ENCODE measurements around the gene SLC16A1.
"Not testable (repeated sequence)": the region's sequence is repeated elsewhere in the genome, so short reads cannot be mapped to it uniquely, and the experiment has no call there.

The SLC16A1 gene

DNA sequence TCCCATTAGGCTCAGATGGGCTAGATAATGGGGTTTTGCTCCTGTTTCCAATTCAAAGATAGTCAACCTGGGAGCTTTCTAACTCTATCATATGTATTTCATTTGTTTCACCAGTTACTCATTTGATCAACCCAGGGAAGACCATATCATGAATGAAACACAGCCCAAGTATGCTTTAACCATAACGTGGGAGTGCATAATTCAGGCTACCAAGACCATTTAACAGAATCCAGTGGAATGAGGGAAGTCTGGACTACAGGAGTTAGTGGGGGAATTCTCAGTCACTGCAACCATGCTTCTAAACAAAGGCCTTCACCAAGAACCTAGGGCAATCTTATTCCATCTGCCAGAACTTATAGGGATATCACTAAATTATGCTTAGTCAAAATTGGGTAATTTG lies 15.0 kb upstream of the SLC16A1 start:
- DNase-seq (ENCODE audit: low spot score) = no peak

GRCh38 chr1:112964347-112964746 lies 8.4 kb upstream of the SLC16A1 start:
- DNase-seq (ENCODE audit: low spot score) = no peak

- DNase-seq (ENCODE audit: low spot score) = no peak
Observed at GRCh38 chr1:112961072-112961471, 5.1 kb upstream of the SLC16A1 start.

- DNase-seq (ENCODE audit: low spot score) = no peak
Observed at GRCh38 chr1:112960384-112960783, 4.4 kb upstream of the SLC16A1 start.

DNA sequence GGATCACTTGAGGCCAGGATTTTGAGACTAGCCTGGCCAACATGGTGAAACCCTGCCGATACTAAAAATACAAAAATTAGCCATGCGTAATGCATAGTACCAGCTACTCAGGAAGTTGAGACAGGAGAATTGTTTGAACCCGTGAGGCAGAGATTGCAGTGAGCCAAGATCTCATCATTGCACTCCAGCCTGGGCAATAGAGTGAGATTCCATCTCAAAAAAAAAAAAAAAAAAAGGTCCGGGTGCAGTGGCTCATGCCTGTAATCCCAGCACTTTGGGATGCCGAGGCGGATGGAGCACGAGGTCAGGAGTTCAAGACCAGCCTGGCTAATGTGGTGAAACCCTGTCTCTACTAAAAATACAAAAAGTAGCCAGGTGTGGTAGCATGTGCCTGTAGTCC lies 2.2 kb upstream of the SLC16A1 start:
- DNase-seq (ENCODE audit: low spot score) = not testable (repeated sequence)

- no peak for DNase-seq (ENCODE audit: low spot score)
Observed at GRCh38 chr1:112957133-112957812, 1.3 kb upstream of the SLC16A1 start.

GRCh38 chr1:112956544-112957132 lies 642 bp upstream of the SLC16A1 start:
- DNase-seq (ENCODE audit: low spot score) = no peak

- DNase-seq (ENCODE audit: low spot score) = peak; percentile 75
Observed at GRCh38 chr1:112954945-112955772, 837 bp downstream of the SLC16A1 start.

DNA sequence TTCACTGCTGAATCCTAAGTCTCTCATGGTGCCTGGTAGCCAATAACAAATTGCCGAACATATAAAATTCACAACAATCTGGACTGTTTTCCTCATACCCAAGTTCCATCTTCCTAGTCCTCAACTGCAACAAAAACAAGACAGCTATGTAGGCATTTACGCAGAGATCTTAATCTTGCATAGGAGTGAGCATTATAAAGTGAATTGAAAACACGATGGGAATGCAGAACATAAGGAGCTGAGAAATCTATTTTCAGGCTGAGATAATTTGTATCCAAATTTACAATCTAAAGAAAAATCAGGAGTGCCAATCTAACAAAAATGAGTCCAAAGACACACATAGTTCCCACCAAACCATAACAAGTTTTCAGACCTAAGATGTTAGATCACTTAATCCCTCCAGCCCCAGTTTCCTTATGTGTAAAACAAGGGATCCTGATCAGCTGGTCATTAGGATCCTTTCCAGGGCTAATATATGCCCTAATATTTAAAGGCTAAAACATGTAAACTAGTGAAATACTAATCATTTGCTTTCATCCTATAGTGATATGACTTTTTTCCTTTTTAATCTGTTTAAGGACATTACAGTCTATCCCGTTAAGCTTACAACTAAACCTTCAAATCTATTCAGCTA lies 1.9 kb downstream of the SLC16A1 start:
- DNase-seq (ENCODE audit: low spot score) = peak; percentile 55

GRCh38 chr1:112950426-112950825 lies 5.6 kb downstream of the SLC16A1 start:
- DNase-seq (ENCODE audit: low spot score) = no peak

- no peak for DNase-seq (ENCODE audit: low spot score)
Observed at GRCh38 chr1:112946683-112947082, 9.3 kb downstream of the SLC16A1 start.

GRCh38 chr1:112939810-112940209 lies 16.2 kb downstream of the SLC16A1 start:
- no peak for DNase-seq (ENCODE audit: low spot score)

DNA sequence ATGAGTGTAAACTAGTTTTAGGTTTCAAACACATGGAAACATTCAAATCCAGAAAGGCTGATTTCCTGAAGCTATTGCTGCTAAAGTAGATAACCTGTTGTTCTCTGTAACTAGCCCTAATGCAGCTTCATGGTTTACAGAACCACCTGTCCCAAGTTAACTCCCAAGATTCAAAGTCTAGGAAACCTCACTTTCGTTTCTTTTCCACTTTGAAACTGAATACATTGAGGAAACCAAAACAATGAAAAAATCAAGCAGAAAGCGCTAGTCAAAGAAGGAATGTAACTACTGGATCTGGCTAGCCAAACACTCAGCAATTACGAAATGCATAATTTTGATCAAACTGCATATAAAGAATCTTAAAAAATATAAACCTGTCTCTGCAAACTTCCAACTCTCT lies 17.8 kb downstream of the SLC16A1 start:
- no peak for DNase-seq (ENCODE audit: low spot score)

DNA sequence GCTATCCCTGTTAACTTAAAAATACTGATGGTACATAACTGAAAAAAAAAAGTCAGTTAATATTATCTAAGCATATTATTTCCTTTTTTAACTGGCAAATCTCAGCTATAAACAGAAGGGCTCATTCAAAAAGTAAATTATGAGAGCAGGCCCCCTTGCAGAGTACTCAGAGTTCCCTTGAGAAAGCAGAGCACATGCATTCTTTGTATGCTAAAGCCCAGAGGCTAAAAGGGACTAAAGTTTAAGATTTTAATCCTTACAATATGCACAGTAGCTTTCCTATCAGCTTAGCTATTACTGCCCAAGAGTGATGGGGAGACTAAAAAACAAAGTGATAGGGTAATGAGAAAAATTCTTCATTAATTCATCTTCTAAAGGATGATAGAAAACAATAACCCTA lies 18.5 kb downstream of the SLC16A1 start:
- no peak for DNase-seq (ENCODE audit: low spot score)

GRCh38 chr1:112937070-112937469 lies 18.9 kb downstream of the SLC16A1 start:
- DNase-seq (ENCODE audit: low spot score) = no peak

GRCh38 chr1:112935461-112936111 lies 20.4 kb downstream of the SLC16A1 start:
- DNase-seq (ENCODE audit: low spot score) = no peak

- no peak for DNase-seq (ENCODE audit: low spot score)
Observed at GRCh38 chr1:112934577-112934976, 21.4 kb downstream of the SLC16A1 start.

DNA sequence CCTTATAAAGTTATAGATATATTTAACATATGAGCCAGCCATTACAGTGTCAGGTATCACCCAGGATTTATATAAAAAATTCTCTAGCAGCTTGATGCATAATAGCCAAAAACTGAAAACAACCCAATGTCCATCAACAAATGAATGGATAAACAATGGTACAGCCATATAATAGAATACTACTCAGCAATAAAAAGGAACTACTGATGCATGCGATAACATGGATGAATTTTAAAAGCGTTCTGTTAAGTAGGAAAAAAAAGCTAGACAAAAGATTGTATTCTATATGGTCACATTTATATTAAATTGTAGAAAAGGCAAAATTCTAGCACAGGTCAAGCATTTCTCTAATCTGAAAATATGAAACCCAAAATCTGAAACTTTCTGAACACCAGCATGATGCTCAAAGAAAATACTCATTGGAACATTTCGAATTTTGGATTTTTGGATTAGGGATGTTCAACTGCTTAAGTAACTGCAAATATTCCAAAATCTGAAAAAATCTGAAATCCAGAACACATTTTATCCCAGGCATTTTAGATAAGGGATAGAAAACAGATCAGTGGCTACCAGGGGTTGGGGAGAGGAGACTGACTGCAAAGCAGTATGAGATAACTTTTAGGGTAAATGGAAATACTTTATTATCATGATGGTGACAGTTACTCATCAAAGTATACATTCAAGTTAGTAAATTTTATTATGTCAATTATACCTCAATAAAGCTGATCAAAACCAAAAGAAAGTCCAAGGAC lies 22.0 kb downstream of the SLC16A1 start:
- DNase-seq (ENCODE audit: low spot score) = no peak

- no peak for DNase-seq (ENCODE audit: low spot score)
Observed at GRCh38 chr1:112929979-112930378, 26.0 kb downstream of the SLC16A1 start.

- DNase-seq (ENCODE audit: low spot score) = no peak
Observed at GRCh38 chr1:112927462-112927990, 28.5 kb downstream of the SLC16A1 start.

DNA sequence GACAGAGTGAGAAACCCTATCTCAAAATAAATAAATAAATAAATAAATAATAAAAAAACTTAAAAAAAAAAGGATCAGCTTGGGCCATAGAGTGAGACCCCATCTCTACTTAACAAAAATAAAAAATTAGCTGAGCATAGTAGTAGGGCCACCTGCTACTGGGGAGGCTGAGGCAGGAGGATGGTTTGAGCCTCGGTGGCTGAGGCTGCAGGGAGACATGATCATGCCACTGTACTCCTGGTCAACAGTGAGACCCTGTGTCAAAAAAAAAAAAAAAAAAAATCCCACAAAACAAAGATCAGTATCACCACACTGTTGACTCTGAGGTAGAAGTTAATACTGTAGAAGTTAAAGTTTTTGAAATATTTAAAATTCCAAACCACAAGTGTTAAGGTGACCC lies 29.1 kb downstream of the SLC16A1 start:
- no peak for DNase-seq (ENCODE audit: low spot score)

Data from hematopoietic multipotent progenitor cell treated with erythropoietin and hydrocortisone succinate and interleukin-3 and kit ligand, for 17 days (in vitro differentiated cells).